ENCODE results near the gene RANBP3. TPM values are rescaled to one million over a fixed set of nuclear protein-coding genes. Genes with fewer than 3 reads are reported as not detected.
"Not testable (repeated sequence)": the region's sequence is repeated elsewhere in the genome, so short reads cannot be mapped to it uniquely, and the experiment has no call there.

RANBP3 gene
- total and polyA plus RNA-seq, 2 experiments from 2014 or later, result 40.2 to 98.3 TPM

DNA sequence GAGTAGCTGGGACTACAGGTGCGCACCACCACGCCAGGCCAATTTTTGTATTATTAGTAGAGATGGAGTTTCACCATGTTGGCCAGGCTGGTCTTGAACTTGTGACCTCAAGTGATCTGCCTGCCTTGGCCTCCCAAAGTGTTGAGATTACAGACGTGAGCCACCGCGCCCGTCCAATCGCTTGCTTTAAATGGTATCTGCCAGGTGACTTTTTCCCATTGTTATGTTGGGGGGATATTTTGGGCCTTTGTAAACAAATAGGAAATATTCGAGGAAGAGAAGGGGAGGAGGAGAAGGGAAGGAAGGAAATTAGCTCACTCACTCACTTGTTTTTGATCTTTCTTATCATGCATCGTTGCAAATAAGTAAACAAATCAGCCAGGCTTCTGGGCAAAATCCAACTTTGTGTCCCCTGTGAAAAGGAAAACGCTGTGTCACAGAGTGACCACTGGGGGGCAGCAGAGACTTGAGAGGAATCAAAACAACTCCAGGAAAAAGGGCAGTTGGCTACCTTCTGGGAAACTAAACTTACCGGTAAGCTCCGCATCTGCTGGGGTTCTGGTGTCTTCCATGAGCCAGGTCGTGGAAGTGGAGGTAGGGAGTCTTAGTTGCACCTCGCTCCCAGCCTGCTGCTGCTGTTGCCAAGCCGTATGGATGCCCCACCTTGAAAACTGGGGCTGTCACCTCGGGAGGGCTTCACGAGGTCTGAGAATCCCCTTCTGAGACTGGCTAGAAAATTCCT, 9.3 kb upstream of the RANBP3 start:
- 0 out of 2 replicates have a peak, but pooled peaks cover 2% of the 10 kb centered on the region for H3F3A ChIP-seq (replicated peaks; ENCODE audit: low read depth)
- Mint-ChIP-seq H3K27me3 (ENCODE audit: insufficient read depth, low read depth, poor library complexity) (peaks cover 8% of the 10 kb centered on the region), H3K4me1 (peaks cover 15% of the 10 kb centered on the region), H3K9me3 (peaks cover 2% of the 10 kb centered on the region; the same call in 2 of the 3 replicates), H3K27ac (peak overlapping the region; percentile 3; the same call in 1 of the 2 replicates), H3K36me3 (ENCODE audit: low read depth) (no peaks in the 10 kb centered on the region; the same call in 2 of the 3 replicates), H3K4me3 (no peak overlapping the region; the same call in 2 of the 3 replicates)
- no peaks in the 10 kb centered on the region for H3K79me2 ChIP-seq (replicated peaks; ENCODE audit: insufficient read depth)
- H3K4me2 ChIP-seq, result no peak overlapping the region
- no peak for TF ChIP-seq EZH2 (IDR thresholded peaks at IDR 0.05; ENCODE audit: low read depth, unreplicated experiment)
- TF ChIP-seq ZNF331 (CRISPR knock-in tag; IDR thresholded peaks at IDR 0.05; ENCODE audit: low read depth), result no peak
- no peak for TF ChIP-seq NANOG (IDR thresholded peaks at IDR 0.05; ENCODE audit: borderline replicate concordance)
- TF ChIP-seq, protein P1, sequence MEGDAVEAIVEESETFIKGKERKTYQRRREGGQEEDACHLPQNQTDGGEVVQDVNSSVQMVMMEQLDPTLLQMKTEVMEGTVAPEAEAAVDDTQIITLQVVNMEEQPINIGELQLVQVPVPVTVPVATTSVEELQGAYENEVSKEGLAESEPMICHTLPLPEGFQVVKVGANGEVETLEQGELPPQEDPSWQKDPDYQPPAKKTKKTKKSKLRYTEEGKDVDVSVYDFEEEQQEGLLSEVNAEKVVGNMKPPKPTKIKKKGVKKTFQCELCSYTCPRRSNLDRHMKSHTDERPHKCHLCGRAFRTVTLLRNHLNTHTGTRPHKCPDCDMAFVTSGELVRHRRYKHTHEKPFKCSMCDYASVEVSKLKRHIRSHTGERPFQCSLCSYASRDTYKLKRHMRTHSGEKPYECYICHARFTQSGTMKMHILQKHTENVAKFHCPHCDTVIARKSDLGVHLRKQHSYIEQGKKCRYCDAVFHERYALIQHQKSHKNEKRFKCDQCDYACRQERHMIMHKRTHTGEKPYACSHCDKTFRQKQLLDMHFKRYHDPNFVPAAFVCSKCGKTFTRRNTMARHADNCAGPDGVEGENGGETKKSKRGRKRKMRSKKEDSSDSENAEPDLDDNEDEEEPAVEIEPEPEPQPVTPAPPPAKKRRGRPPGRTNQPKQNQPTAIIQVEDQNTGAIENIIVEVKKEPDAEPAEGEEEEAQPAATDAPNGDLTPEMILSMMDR (conservative IDR thresholded peaks at IDR 0.05; ENCODE audit: low read depth in 2 of 2), result peak; percentile 91 to 96
- TF ChIP-seq, protein P2, sequence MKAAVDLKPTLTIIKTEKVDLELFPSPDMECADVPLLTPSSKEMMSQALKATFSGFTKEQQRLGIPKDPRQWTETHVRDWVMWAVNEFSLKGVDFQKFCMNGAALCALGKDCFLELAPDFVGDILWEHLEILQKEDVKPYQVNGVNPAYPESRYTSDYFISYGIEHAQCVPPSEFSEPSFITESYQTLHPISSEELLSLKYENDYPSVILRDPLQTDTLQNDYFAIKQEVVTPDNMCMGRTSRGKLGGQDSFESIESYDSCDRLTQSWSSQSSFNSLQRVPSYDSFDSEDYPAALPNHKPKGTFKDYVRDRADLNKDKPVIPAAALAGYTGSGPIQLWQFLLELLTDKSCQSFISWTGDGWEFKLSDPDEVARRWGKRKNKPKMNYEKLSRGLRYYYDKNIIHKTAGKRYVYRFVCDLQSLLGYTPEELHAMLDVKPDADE (IDR thresholded peaks at IDR 0.05), result no peak
- no peak for TF ChIP-seq ZNF114 (CRISPR knock-in tag; IDR thresholded peaks at IDR 0.05)
- no peak for TF ChIP-seq CREB1 (CRISPR knock-in tag; IDR thresholded peaks at IDR 0.05; ENCODE audit: low read depth)
- no peak for TF ChIP-seq EZH2phosphoT487 (IDR thresholded peaks at IDR 0.05; ENCODE audit: unreplicated experiment)
- no peaks in the 10 kb centered on the region for H3K9me2 ChIP-seq (ENCODE audit: insufficient read depth)
- no peak overlapping the region for H3K27ac ChIP-seq (ENCODE audit: low read depth)
- no peak overlapping the region for H3K4me3 ChIP-seq
- H4K20me1 ChIP-seq (replicated peaks; ENCODE audit: insufficient read depth), result no peaks in the 10 kb centered on the region
- no peak overlapping the region for H2AFZ ChIP-seq
- H3K4me1 ChIP-seq (ENCODE audit: insufficient read depth), result peaks cover 3% of the 10 kb centered on the region; the same call in 1 of the 2 replicates
- ATAC-seq (peak; percentile 46), DNase-seq (ENCODE audit: low spot score) (peak; percentile 94)
- no peaks in the 10 kb centered on the region for H3K36me3 ChIP-seq (ENCODE audit: insufficient read depth)
- no peaks in the 10 kb centered on the region for H3K27me3 ChIP-seq (ENCODE audit: insufficient read depth)

DNA sequence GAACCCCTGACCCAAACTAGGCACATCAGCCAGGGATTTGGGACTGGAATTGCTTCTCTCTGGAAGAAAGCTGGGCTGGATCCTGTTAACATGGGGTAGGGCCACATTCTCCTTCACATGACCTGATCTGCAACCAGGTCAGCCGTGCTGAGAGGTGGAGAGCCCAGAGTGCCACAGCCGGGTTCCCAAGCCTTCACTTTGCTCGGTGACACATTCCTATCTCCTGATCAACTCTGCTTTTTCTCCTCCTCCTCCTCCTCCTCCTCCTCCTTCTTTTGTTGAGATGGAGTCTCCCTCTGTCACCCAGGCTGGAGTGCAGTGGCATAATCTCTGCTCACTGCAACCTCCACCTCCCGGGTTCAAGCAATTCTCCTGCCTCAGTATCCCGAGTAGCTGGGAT, 7.9 kb upstream of the RANBP3 start:
- H3K27ac Mint-ChIP-seq; H3K27me3 Mint-ChIP-seq (ENCODE audit: insufficient read depth, low read depth, poor library complexity): not testable (repeated sequence)

More for the DNA sequence above, 7.9 kb upstream of the RANBP3 start:
- not testable (repeated sequence) for ATAC-seq; H3K4me3 ChIP-seq; H3K4me3 Mint-ChIP-seq; H3K36me3 ChIP-seq (ENCODE audit: insufficient read depth); H4K20me1 ChIP-seq (replicated peaks; ENCODE audit: insufficient read depth); H3K4me1 ChIP-seq (ENCODE audit: insufficient read depth); H3K27me3 ChIP-seq (ENCODE audit: insufficient read depth); H2AFZ ChIP-seq; DNase-seq (ENCODE audit: low spot score); H3K27ac ChIP-seq (ENCODE audit: low read depth); H3K9me3 Mint-ChIP-seq; H3K9me2 ChIP-seq (ENCODE audit: insufficient read depth); H3K79me2 ChIP-seq (replicated peaks; ENCODE audit: insufficient read depth); H3K4me2 ChIP-seq; H3K36me3 Mint-ChIP-seq (ENCODE audit: low read depth); H3F3A ChIP-seq (replicated peaks; ENCODE audit: low read depth)
- peaks cover 15% of the 10 kb centered on the region for H3K4me1 Mint-ChIP-seq
